ENCODE data around the gene EML1. TPM values are rescaled to one million over a fixed set of nuclear protein-coding genes. Genes with fewer than 3 reads are reported as not detected.

EML1 gene
- total RNA-seq, 1 donor from 2014 or later: 34.9 TPM

DNA sequence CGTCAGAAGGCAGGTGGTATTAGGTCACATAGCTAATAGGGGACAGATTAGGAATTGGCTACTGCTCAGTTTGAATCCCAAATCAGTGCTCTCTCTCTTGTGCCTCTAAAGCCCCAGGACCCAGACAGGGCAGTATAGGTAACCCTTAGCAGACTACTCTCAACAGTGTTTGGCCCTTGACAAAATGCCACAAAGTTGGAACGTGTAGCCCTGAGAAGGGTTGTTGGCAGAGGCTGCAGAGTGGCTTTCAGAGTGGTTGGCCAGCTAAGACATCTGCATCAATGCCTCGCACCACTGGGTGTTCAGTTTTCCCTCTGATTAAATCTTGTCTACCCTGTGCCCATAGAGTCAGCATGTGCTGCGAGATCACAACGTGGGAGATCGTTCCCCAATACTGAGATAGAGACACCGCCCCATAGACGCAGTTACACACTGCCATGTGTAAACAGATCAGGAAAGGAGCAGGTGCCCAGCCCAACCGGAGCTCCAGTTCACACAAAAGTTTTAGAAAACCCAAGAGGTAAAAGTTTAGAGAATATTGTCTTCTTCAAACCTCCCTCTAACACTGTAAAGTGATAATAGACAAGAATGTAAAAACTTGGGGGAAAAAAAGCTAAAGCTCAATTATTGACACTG, 48.3 kb downstream of the EML1 start:
- peaks cover 2% of the 10 kb centered on the region for H3K36me3 Mint-ChIP-seq (ENCODE audit: insufficient read depth)
- H3K9me3 Mint-ChIP-seq (ENCODE audit: low read depth): no peaks in the 10 kb centered on the region
- H3K27ac Mint-ChIP-seq: no peak overlapping the region
- no peaks in the 10 kb centered on the region for H3K27me3 Mint-ChIP-seq
- H3K4me1 Mint-ChIP-seq (ENCODE audit: low read depth): peaks cover 21% of the 10 kb centered on the region
- no peak for DNase-seq (ENCODE audit: low spot score, unreplicated experiment)
- TF ChIP-seq, protein P1, sequence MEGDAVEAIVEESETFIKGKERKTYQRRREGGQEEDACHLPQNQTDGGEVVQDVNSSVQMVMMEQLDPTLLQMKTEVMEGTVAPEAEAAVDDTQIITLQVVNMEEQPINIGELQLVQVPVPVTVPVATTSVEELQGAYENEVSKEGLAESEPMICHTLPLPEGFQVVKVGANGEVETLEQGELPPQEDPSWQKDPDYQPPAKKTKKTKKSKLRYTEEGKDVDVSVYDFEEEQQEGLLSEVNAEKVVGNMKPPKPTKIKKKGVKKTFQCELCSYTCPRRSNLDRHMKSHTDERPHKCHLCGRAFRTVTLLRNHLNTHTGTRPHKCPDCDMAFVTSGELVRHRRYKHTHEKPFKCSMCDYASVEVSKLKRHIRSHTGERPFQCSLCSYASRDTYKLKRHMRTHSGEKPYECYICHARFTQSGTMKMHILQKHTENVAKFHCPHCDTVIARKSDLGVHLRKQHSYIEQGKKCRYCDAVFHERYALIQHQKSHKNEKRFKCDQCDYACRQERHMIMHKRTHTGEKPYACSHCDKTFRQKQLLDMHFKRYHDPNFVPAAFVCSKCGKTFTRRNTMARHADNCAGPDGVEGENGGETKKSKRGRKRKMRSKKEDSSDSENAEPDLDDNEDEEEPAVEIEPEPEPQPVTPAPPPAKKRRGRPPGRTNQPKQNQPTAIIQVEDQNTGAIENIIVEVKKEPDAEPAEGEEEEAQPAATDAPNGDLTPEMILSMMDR (IDR thresholded peaks at IDR 0.05; ENCODE audit: unreplicated experiment): no peak
- H3K4me3 Mint-ChIP-seq (ENCODE audit: low read depth): no peak overlapping the region

DNA sequence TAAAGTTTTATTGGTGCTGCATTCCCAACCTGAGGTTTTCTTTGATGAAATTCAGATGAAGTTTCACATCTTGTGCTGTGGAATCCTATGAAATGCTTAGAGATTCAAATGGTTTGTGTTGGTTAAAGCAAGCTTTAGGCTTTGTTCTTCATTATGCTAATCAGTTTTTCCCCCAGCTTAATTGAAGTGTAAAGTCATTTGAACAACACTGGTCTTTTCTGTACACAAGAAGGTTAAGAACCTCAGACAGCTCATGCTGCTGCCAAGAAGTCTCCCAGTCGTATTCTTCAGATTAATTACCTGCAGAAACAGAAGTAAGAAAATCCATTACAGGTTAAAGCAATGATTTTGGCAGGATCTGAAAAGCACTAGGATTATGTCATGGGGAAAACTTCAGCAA, 48.9 kb downstream of the EML1 start:
- TF ChIP-seq, protein P1 (IDR thresholded peaks at IDR 0.05; ENCODE audit: unreplicated experiment): no peak
- Mint-ChIP-seq H3K27ac (no peak overlapping the region), H3K36me3 (ENCODE audit: insufficient read depth) (peaks cover 4% of the 10 kb centered on the region), H3K9me3 (ENCODE audit: low read depth) (peaks cover 3% of the 10 kb centered on the region), H3K4me1 (ENCODE audit: low read depth) (peaks cover 19% of the 10 kb centered on the region), H3K4me3 (ENCODE audit: low read depth) (no peak overlapping the region), H3K27me3 (no peaks in the 10 kb centered on the region)
- DNase-seq (ENCODE audit: low spot score, unreplicated experiment): no peak

DNA sequence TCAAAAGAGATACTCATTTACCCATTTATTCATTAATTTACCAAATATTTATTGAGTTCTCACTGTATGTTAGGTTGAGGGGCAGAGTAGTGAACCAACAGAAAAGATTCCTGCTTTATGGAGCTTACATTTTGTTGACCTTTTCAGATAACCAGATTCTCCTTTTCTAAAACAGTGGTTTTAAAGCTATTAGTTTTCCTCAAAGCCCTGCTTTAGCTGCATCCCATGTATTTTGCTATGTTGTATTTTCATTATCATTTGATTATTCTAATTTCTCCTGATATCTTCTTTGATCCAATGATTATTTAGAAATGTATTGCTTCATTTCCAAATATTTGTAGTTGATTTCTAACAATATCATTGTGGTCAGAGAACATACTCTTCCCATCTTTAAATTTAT, 53.6 kb downstream of the EML1 start:
- H3K27ac Mint-ChIP-seq: no peak overlapping the region
- H3K4me1 Mint-ChIP-seq (ENCODE audit: low read depth): peaks cover 5% of the 10 kb centered on the region
- TF ChIP-seq, protein P1 (IDR thresholded peaks at IDR 0.05; ENCODE audit: unreplicated experiment): no peak
- no peak for DNase-seq (ENCODE audit: low spot score, unreplicated experiment)
- H3K9me3 Mint-ChIP-seq (ENCODE audit: low read depth): peaks cover 5% of the 10 kb centered on the region
- peaks cover 8% of the 10 kb centered on the region for H3K36me3 Mint-ChIP-seq (ENCODE audit: insufficient read depth)
- no peaks in the 10 kb centered on the region for H3K27me3 Mint-ChIP-seq
- no peak overlapping the region for H3K4me3 Mint-ChIP-seq (ENCODE audit: low read depth)

DNA sequence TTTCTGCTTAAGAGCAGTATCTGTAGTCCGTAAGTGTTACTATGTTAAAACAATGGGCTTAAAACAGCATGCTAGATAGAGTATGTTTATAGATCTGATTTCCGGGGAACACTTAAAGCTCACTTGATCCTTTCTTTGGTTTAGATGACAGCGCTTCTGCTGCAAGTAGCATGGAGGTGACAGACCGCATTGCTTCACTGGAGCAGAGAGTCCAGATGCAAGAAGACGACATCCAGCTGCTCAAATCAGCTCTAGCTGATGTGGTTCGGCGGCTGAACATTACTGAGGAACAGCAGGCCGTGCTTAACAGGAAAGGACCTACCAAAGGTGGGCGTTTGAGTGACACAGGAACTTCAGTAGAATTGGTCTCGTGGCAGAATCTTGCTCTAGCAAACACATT, 57.5 kb downstream of the EML1 start:
- TF ChIP-seq, protein P1 (IDR thresholded peaks at IDR 0.05; ENCODE audit: unreplicated experiment): no peak
- no peak for DNase-seq (ENCODE audit: low spot score, unreplicated experiment)
- Mint-ChIP-seq H3K9me3 (ENCODE audit: low read depth) (peaks cover 5% of the 10 kb centered on the region), H3K4me3 (ENCODE audit: low read depth) (no peak overlapping the region), H3K27ac (no peak overlapping the region), H3K36me3 (ENCODE audit: insufficient read depth) (peaks cover 8% of the 10 kb centered on the region), H3K4me1 (ENCODE audit: low read depth) (no peaks in the 10 kb centered on the region), H3K27me3 (no peaks in the 10 kb centered on the region)

DNA sequence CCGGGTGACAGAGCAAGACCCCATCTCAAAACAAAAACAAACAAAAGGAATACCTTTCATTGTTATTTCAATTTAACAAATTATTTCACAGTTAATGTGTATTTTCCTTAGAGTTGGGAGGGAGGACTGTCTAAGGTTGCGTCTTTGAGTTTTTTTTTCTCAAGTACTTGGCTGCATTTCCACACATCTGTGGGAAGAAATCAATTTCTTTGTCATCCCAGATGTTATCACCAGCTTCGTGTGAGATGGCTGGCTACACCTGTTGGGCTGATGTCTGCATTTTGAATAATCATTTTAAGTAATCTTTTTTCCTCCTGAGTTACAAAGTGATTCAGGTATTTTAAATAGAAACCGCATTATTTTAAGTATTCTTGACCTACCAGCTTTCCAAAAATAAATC, 59.4 kb downstream of the EML1 start:
- Mint-ChIP-seq H3K9me3 (ENCODE audit: low read depth) (peaks cover 2% of the 10 kb centered on the region), H3K27ac (no peak overlapping the region), H3K27me3 (no peaks in the 10 kb centered on the region), H3K36me3 (ENCODE audit: insufficient read depth) (peaks cover 6% of the 10 kb centered on the region), H3K4me1 (ENCODE audit: low read depth) (no peaks in the 10 kb centered on the region), H3K4me3 (ENCODE audit: low read depth) (no peak overlapping the region)
- TF ChIP-seq, protein P1 (IDR thresholded peaks at IDR 0.05; ENCODE audit: unreplicated experiment): no peak
- DNase-seq (ENCODE audit: low spot score, unreplicated experiment): no peak

Data from progenitor cell of endocrine pancreas (in vitro differentiated cells).